Fibroblast of the conjunctiva (primary cell): ENCODE measurements around the gene SYNC.

Experiments
- DNase-seq: peaks from one replicate; pipeline ENCODE4 v3.0.0-alpha.2; 2010; ENCODE audit warnings: low read depth

The SYNC gene

GRCh38 chr1:32702599-32703478, at the start of gene SYNC:
Gene SYNC (minus strand): TSS chr1:32702770. CDS start chr1:32702660, 110 bp downstream.
- peak; percentile 57 for DNase-seq

- DNase-seq, result no peak
Measured at GRCh38 chr1:32749771-32750170, 47.2 kb upstream of the SYNC start.

GRCh38 chr1:32749332-32749731, 46.8 kb upstream of the SYNC start:
- no peak for DNase-seq

GRCh38 chr1:32748926-32749325, 46.4 kb upstream of the SYNC start:
- DNase-seq, result no peak

GRCh38 chr1:32748348-32748747, 45.8 kb upstream of the SYNC start:
- no peak for DNase-seq

- no peak for DNase-seq
Measured at GRCh38 chr1:32746130-32746529, 43.6 kb upstream of the SYNC start.

- DNase-seq, result no peak
Measured at GRCh38 chr1:32744071-32744425, 41.5 kb upstream of the SYNC start.

GRCh38 chr1:32743380-32744070, 41.0 kb upstream of the SYNC start:
- DNase-seq, result no peak

- DNase-seq, result no peak
Measured at GRCh38 chr1:32742956-32743355, 40.4 kb upstream of the SYNC start.

- DNase-seq, result no peak
Measured at GRCh38 chr1:32742199-32742947, 39.8 kb upstream of the SYNC start.

GRCh38 chr1:32741413-32742198, 39.0 kb upstream of the SYNC start:
- no peak for DNase-seq

GRCh38 chr1:32741059-32741412, 38.5 kb upstream of the SYNC start:
- DNase-seq, result no peak

- DNase-seq, result no peak
Measured at GRCh38 chr1:32736812-32737791, 34.5 kb upstream of the SYNC start.

- DNase-seq, result no peak
Measured at GRCh38 chr1:32733582-32734321, 31.2 kb upstream of the SYNC start.

GRCh38 chr1:32729254-32730046, 26.9 kb upstream of the SYNC start:
- DNase-seq, result no peak

GRCh38 chr1:32728413-32729077, 26.0 kb upstream of the SYNC start:
- no peak for DNase-seq

GRCh38 chr1:32727876-32728275, 25.3 kb upstream of the SYNC start:
- no peak for DNase-seq

GRCh38 chr1:32725615-32725982, 23.0 kb upstream of the SYNC start:
- DNase-seq, result no peak
